Measurements from ENCODE around the gene HMCN1.

Gene HMCN1

GRCh38 chr1:185741551-185741950 lies 7.4 kb downstream of the HMCN1 start:
- Histone ChIP-seq H3K36me3 (ENCODE audit: control insufficient read depth in 2 of 2, insufficient read depth in 2 of 2, low read length in 2 of 2) (no peaks in the 10 kb centered on the region), H3K27ac (ENCODE audit: low read length) (no peak overlapping the region), H3K4me1 (ENCODE audit: control insufficient read depth, insufficient read depth, low read length) (no peaks in the 10 kb centered on the region), H3K27me3 (ENCODE audit: control insufficient read depth in 1 of 2, insufficient read depth in 2 of 2, low read length in 2 of 2) (peaks cover 0 to 3% of the 10 kb centered on the region in 2 donors), H3K4me3 (ENCODE audit: low read length in 2 of 2) (no peak overlapping the region), H3K9me3 (ENCODE audit: control insufficient read depth in 2 of 2, low read length in 2 of 2) (no peaks in the 10 kb centered on the region), H3K9ac (ENCODE audit: low read length in 2 of 2) (no peak overlapping the region)

GRCh38 chr1:185742403-185742802 lies 8.2 kb downstream of the HMCN1 start:
- Histone ChIP-seq H3K9ac (ENCODE audit: low read length in 2 of 2) (no peak overlapping the region), H3K4me3 (ENCODE audit: low read length in 2 of 2) (no peak overlapping the region), H3K9me3 (ENCODE audit: control insufficient read depth in 2 of 2, low read length in 2 of 2) (no peaks in the 10 kb centered on the region), H3K27me3 (ENCODE audit: control insufficient read depth in 1 of 2, insufficient read depth in 2 of 2, low read length in 2 of 2) (peaks cover 0 to 3% of the 10 kb centered on the region in 2 donors), H3K4me1 (ENCODE audit: control insufficient read depth, insufficient read depth, low read length) (no peaks in the 10 kb centered on the region), H3K27ac (ENCODE audit: low read length) (no peak overlapping the region), H3K36me3 (ENCODE audit: control insufficient read depth in 2 of 2, insufficient read depth in 2 of 2, low read length in 2 of 2) (no peaks in the 10 kb centered on the region)

- no peaks in the 10 kb centered on the region for H3K4me1 ChIP-seq (ENCODE audit: control insufficient read depth, insufficient read depth, low read length)
- no peak overlapping the region for H3K27ac ChIP-seq (ENCODE audit: low read length)
- no peaks in the 10 kb centered on the region for H3K27me3 ChIP-seq (ENCODE audit: control insufficient read depth in 1 of 2, insufficient read depth in 2 of 2, low read length in 2 of 2)
- H3K4me3 ChIP-seq (ENCODE audit: low read length in 2 of 2), result no peak overlapping the region
- no peaks in the 10 kb centered on the region for H3K9me3 ChIP-seq (ENCODE audit: control insufficient read depth in 2 of 2, low read length in 2 of 2)
- no peak overlapping the region for H3K9ac ChIP-seq (ENCODE audit: low read length in 2 of 2)
- H3K36me3 ChIP-seq (ENCODE audit: control insufficient read depth in 2 of 2, insufficient read depth in 2 of 2, low read length in 2 of 2), result no peaks in the 10 kb centered on the region
Observed at GRCh38 chr1:185745165-185745564, 11.0 kb downstream of the HMCN1 start.

GRCh38 chr1:185759061-185759460 lies 24.9 kb downstream of the HMCN1 start:
- no peaks in the 10 kb centered on the region for H3K4me1 ChIP-seq (ENCODE audit: control insufficient read depth, insufficient read depth, low read length)
- H3K27ac ChIP-seq (ENCODE audit: low read length), result no peak overlapping the region
- no peak overlapping the region for H3K9ac ChIP-seq (ENCODE audit: low read length in 2 of 2)
- no peak overlapping the region for H3K4me3 ChIP-seq (ENCODE audit: low read length in 2 of 2)
- no peaks in the 10 kb centered on the region for H3K36me3 ChIP-seq (ENCODE audit: control insufficient read depth in 2 of 2, insufficient read depth in 2 of 2, low read length in 2 of 2)
- H3K9me3 ChIP-seq (ENCODE audit: control insufficient read depth in 2 of 2, low read length in 2 of 2), result no peaks in the 10 kb centered on the region
- H3K27me3 ChIP-seq (ENCODE audit: control insufficient read depth in 1 of 2, insufficient read depth in 2 of 2, low read length in 2 of 2), result no peaks in the 10 kb centered on the region

GRCh38 chr1:185761841-185762240 lies 27.6 kb downstream of the HMCN1 start:
- Histone ChIP-seq H3K9ac (ENCODE audit: low read length in 2 of 2) (no peak overlapping the region), H3K9me3 (ENCODE audit: control insufficient read depth in 2 of 2, low read length in 2 of 2) (no peaks in the 10 kb centered on the region), H3K4me1 (ENCODE audit: control insufficient read depth, insufficient read depth, low read length) (no peaks in the 10 kb centered on the region), H3K36me3 (ENCODE audit: control insufficient read depth in 2 of 2, insufficient read depth in 2 of 2, low read length in 2 of 2) (no peaks in the 10 kb centered on the region), H3K27ac (ENCODE audit: low read length) (no peak overlapping the region), H3K4me3 (ENCODE audit: low read length in 2 of 2) (no peak overlapping the region), H3K27me3 (ENCODE audit: control insufficient read depth in 1 of 2, insufficient read depth in 2 of 2, low read length in 2 of 2) (no peaks in the 10 kb centered on the region)

- Histone ChIP-seq H3K36me3 (ENCODE audit: control insufficient read depth in 2 of 2, insufficient read depth in 2 of 2, low read length in 2 of 2) (no peaks in the 10 kb centered on the region), H3K27ac (ENCODE audit: low read length) (no peak overlapping the region), H3K9me3 (ENCODE audit: control insufficient read depth in 2 of 2, low read length in 2 of 2) (peaks cover 0 to 3% of the 10 kb centered on the region in 2 donors), H3K27me3 (ENCODE audit: control insufficient read depth in 1 of 2, insufficient read depth in 2 of 2, low read length in 2 of 2) (no peaks in the 10 kb centered on the region), H3K4me3 (ENCODE audit: low read length in 2 of 2) (no peak overlapping the region), H3K9ac (ENCODE audit: low read length in 2 of 2) (no peak overlapping the region), H3K4me1 (ENCODE audit: control insufficient read depth, insufficient read depth, low read length) (no peaks in the 10 kb centered on the region)
Observed at GRCh38 chr1:185767508-185768120, 33.4 kb downstream of the HMCN1 start.

- Histone ChIP-seq H3K36me3 (ENCODE audit: control insufficient read depth in 2 of 2, insufficient read depth in 2 of 2, low read length in 2 of 2) (no peaks in the 10 kb centered on the region), H3K27ac (ENCODE audit: low read length) (no peak overlapping the region), H3K27me3 (ENCODE audit: control insufficient read depth in 1 of 2, insufficient read depth in 2 of 2, low read length in 2 of 2) (no peaks in the 10 kb centered on the region), H3K4me3 (ENCODE audit: low read length in 2 of 2) (no peak overlapping the region), H3K9me3 (ENCODE audit: control insufficient read depth in 2 of 2, low read length in 2 of 2) (peaks cover 0 to 3% of the 10 kb centered on the region in 2 donors), H3K9ac (ENCODE audit: low read length in 2 of 2) (no peak overlapping the region), H3K4me1 (ENCODE audit: control insufficient read depth, insufficient read depth, low read length) (no peaks in the 10 kb centered on the region)
Observed at GRCh38 chr1:185768371-185768770, 34.2 kb downstream of the HMCN1 start.

- Histone ChIP-seq H3K27ac (ENCODE audit: low read length) (no peak overlapping the region), H3K9me3 (ENCODE audit: control insufficient read depth in 2 of 2, low read length in 2 of 2) (peaks cover 0 to 3% of the 10 kb centered on the region in 2 donors), H3K9ac (ENCODE audit: low read length in 2 of 2) (no peak overlapping the region), H3K36me3 (ENCODE audit: control insufficient read depth in 2 of 2, insufficient read depth in 2 of 2, low read length in 2 of 2) (no peaks in the 10 kb centered on the region), H3K4me3 (ENCODE audit: low read length in 2 of 2) (no peak overlapping the region), H3K4me1 (ENCODE audit: control insufficient read depth, insufficient read depth, low read length) (no peaks in the 10 kb centered on the region), H3K27me3 (ENCODE audit: control insufficient read depth in 1 of 2, insufficient read depth in 2 of 2, low read length in 2 of 2) (no peaks in the 10 kb centered on the region)
Observed at GRCh38 chr1:185769136-185769535, 34.9 kb downstream of the HMCN1 start.

- no peaks in the 10 kb centered on the region for H3K4me1 ChIP-seq (ENCODE audit: control insufficient read depth, insufficient read depth, low read length)
- H3K4me3 ChIP-seq (ENCODE audit: low read length in 2 of 2), result no peak overlapping the region
- no peaks in the 10 kb centered on the region for H3K9me3 ChIP-seq (ENCODE audit: control insufficient read depth in 2 of 2, low read length in 2 of 2)
- H3K9ac ChIP-seq (ENCODE audit: low read length in 2 of 2), result no peak overlapping the region
- H3K27ac ChIP-seq (ENCODE audit: low read length), result no peak overlapping the region
- H3K36me3 ChIP-seq (ENCODE audit: control insufficient read depth in 2 of 2, insufficient read depth in 2 of 2, low read length in 2 of 2), result no peaks in the 10 kb centered on the region
- H3K27me3 ChIP-seq (ENCODE audit: control insufficient read depth in 1 of 2, insufficient read depth in 2 of 2, low read length in 2 of 2), result no peaks in the 10 kb centered on the region
Observed at GRCh38 chr1:185774394-185774793, 40.2 kb downstream of the HMCN1 start.

- H3K4me3 ChIP-seq (ENCODE audit: low read length in 2 of 2), result no peak overlapping the region
- no peaks in the 10 kb centered on the region for H3K9me3 ChIP-seq (ENCODE audit: control insufficient read depth in 2 of 2, low read length in 2 of 2)
- no peak overlapping the region for H3K9ac ChIP-seq (ENCODE audit: low read length in 2 of 2)
- no peaks in the 10 kb centered on the region for H3K4me1 ChIP-seq (ENCODE audit: control insufficient read depth, insufficient read depth, low read length)
- H3K27me3 ChIP-seq (ENCODE audit: control insufficient read depth in 1 of 2, insufficient read depth in 2 of 2, low read length in 2 of 2), result no peaks in the 10 kb centered on the region
- H3K36me3 ChIP-seq (ENCODE audit: control insufficient read depth in 2 of 2, insufficient read depth in 2 of 2, low read length in 2 of 2), result no peaks in the 10 kb centered on the region
- H3K27ac ChIP-seq (ENCODE audit: low read length), result no peak overlapping the region
Observed at GRCh38 chr1:185775501-185775900, 41.3 kb downstream of the HMCN1 start.

GRCh38 chr1:185776522-185776921 lies 42.3 kb downstream of the HMCN1 start:
- no peaks in the 10 kb centered on the region for H3K9me3 ChIP-seq (ENCODE audit: control insufficient read depth in 2 of 2, low read length in 2 of 2)
- H3K36me3 ChIP-seq (ENCODE audit: control insufficient read depth in 2 of 2, insufficient read depth in 2 of 2, low read length in 2 of 2), result no peaks in the 10 kb centered on the region
- no peak overlapping the region for H3K4me3 ChIP-seq (ENCODE audit: low read length in 2 of 2)
- H3K27ac ChIP-seq (ENCODE audit: low read length), result no peak overlapping the region
- no peak overlapping the region for H3K9ac ChIP-seq (ENCODE audit: low read length in 2 of 2)
- no peaks in the 10 kb centered on the region for H3K27me3 ChIP-seq (ENCODE audit: control insufficient read depth in 1 of 2, insufficient read depth in 2 of 2, low read length in 2 of 2)
- no peaks in the 10 kb centered on the region for H3K4me1 ChIP-seq (ENCODE audit: control insufficient read depth, insufficient read depth, low read length)

Measured in stomach smooth muscle (tissue), 2 donors.